Uterine smooth muscle cell (primary cell): Measurements from ENCODE around the gene NPIPA2. TPM values are rescaled to one million over a fixed set of nuclear protein-coding genes. Genes with fewer than 3 reads are reported as not detected.

Experiments used
- total RNA-seq: library from RNA; depleted of rRNA; stranded (reverse); fragments of >200 nt; gene quantifications from 2 replicates; pipeline ENCODE4 v1.2.3, GENCODE V29; 2014

Gene NPIPA2
- 0.12 and 1.00 TPM in 2 replicates for total RNA-seq

GRCh38 chr16:14742273-14743128 lies at the start of gene NPIPA2:
TSS of gene NPIPA2 (plus strand) at chr16:14742533. CDS start at chr16:14748066, 5,533 bp downstream.

GRCh38 chr16:14694129-14694528 lies 48.2 kb upstream of the NPIPA2 start, which contains the start of gene PLA2G10:
TSS of gene PLA2G10 (minus strand) at chr16:14694308. CDS start at chr16:14694229, 79 bp downstream.

GRCh38 chr16:14703156-14704011 lies 38.9 kb upstream of the NPIPA2 start, which contains the start of gene NPIPA3:
TSS of gene NPIPA3 (plus strand) at chr16:14703411. CDS start at chr16:14708944, 5,533 bp downstream.

Other genes with a start within 250 kb of the NPIPA2 start
- gene PARN, start 112.3 kb upstream of the NPIPA2 start, total RNA-seq = 34.9 and 36.4 TPM in 2 replicates
- gene BFAR, start 109.6 kb upstream of the NPIPA2 start, total RNA-seq = 60.4 and 63.6 TPM in 2 replicates
- not detected in 2 replicates for gene PLA2G10, start 48.2 kb upstream of the NPIPA2 start, total RNA-seq
- 0.12 and 1.00 TPM in 2 replicates for gene NPIPA3, start 39.1 kb upstream of the NPIPA2 start, total RNA-seq
- gene NOMO1, start 91.2 kb downstream of the NPIPA2 start, total RNA-seq = 140 and 152 TPM in 2 replicates
- gene NPIPA1, start 194.9 kb downstream of the NPIPA2 start, total RNA-seq = 68.8 and 70.5 TPM in 2 replicates
- 92.9 and 104 TPM in 2 replicates for gene PDXDC1, start 232.5 kb downstream of the NPIPA2 start, total RNA-seq